ENCODE data around the gene NCK2. TPM values are rescaled to one million over a fixed set of nuclear protein-coding genes. Genes with fewer than 3 reads are reported as not detected.

The NCK2 gene
- total and polyA plus RNA-seq, 4 donors = 19.3 to 54.4 (median 33.9) TPM

- no peak overlapping the region for H3K27ac ChIP-seq (ENCODE audit: low read depth in 1 of 2, low read length in 1 of 2)
- WGBS, 2 donors = 92 to 96% methylated on average over 16 of the region's 16 CpGs
- H3K4me3 ChIP-seq = no peak overlapping the region
Measured at GRCh38 chr2:105854972-105855371, 110.3 kb downstream of the NCK2 start.

DNA sequence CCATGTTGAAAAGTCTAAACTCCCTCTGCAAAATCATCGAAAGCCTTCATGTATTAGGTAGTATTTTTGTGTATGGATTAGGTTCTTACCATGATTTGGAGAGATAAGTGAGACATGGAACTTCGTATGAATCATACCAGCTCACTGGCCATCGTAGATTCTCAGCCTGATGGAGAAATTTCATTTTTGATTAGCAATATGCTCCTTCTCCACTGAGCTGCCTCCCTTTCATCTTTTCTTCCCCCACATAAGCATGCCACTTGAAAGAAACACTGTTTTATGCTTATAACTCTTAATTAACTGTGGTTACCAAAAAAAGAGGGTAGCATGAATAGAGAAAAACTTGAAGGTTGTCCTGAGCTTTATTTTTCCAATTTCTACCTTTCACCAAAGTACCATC is 111.9 kb downstream of the NCK2 start:
- Histone ChIP-seq H3K9me3 (ENCODE audit: control insufficient read depth in 4 of 4, insufficient read depth in 3 of 4, low read length in 3 of 4) (no peaks in the 10 kb centered on the region), H3K4me3 (no peak overlapping the region), H3K4me1 (ENCODE audit: control insufficient read depth in 5 of 5, insufficient read depth in 5 of 5, low read length in 5 of 5) (peaks cover 0 to 5% (median 0%) of the 10 kb centered on the region in 5 donors), H3K9ac (ENCODE audit: insufficient read depth in 1 of 2, low read length in 2 of 2) (no peak overlapping the region), H3K27ac (ENCODE audit: low read depth in 1 of 2, low read length in 1 of 2) (no peak overlapping the region), H3K27me3 (ENCODE audit: control insufficient read depth in 3 of 3, insufficient read depth in 3 of 3, low read length in 2 of 3) (no peaks in the 10 kb centered on the region), H3K36me3 (ENCODE audit: control insufficient read depth in 4 of 4, insufficient read depth in 4 of 4, low read length in 4 of 4) (peaks cover 0 to 10% (median 3%) of the 10 kb centered on the region in 4 donors)
- 82 to 96% methylated on average over 3 of the region's 3 CpGs for WGBS, 2 donors
- DNase-seq (no peak), ATAC-seq (ENCODE audit: insufficient read depth, low FRiP score) (no peak)
- TF ChIP-seq CTCF (IDR thresholded peaks at IDR 0.05; ENCODE audit: control extremely low read depth, extremely low read depth) = no peak

More at GRCh38 chr2:105854972-105855371, 110.3 kb downstream of the NCK2 start:
- Histone ChIP-seq H3K27me3 (ENCODE audit: control insufficient read depth in 3 of 3, insufficient read depth in 3 of 3, low read length in 2 of 3) (no peaks in the 10 kb centered on the region), H3K9ac (ENCODE audit: insufficient read depth in 1 of 2, low read length in 2 of 2) (no peak overlapping the region), H3K36me3 (ENCODE audit: control insufficient read depth in 4 of 4, insufficient read depth in 4 of 4, low read length in 4 of 4) (peaks cover 0 to 10% (median 3%) of the 10 kb centered on the region in 4 donors), H3K9me3 (ENCODE audit: control insufficient read depth in 4 of 4, insufficient read depth in 3 of 4, low read length in 3 of 4) (no peaks in the 10 kb centered on the region), H3K4me1 (ENCODE audit: control insufficient read depth in 5 of 5, insufficient read depth in 5 of 5, low read length in 5 of 5) (peaks cover 0 to 5% (median 0%) of the 10 kb centered on the region in 5 donors)
- ATAC-seq (ENCODE audit: insufficient read depth, low FRiP score) (no peak), DNase-seq (no peak)
- TF ChIP-seq CTCF (IDR thresholded peaks at IDR 0.05; ENCODE audit: control extremely low read depth, extremely low read depth) = no peak

DNA sequence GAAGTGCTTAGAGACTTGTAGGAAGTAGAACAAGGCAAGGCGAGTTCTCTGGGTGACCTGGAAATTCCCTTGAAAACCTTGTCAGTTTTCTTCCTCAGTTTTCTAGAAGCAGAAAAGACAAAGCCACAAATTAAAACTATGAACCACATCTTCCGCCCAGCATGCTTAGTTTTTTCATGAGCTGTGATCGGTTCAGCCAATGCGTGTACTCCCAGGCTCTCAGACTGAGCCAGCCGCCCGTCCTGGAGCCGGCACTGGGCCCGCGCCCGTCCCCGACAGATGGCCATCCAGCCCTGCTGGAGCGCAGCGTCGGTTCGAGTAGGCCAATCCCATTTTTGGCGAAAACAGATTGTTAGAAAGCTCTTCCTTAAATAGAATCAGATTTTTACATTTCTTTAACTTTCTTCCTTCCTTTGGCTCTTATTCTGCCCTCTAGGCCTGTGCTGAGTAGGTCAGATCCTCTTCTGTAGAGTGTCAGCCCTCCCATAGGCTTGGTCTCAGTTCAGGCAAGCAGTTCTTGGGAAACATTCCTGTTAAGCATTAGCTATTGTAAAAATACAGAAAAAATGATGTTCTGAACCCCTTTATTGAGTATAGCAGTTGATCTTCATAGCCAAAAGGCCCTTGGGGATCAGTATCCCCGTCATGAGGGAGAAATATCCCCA is 112.5 kb downstream of the NCK2 start:
- Histone ChIP-seq H3K27ac (ENCODE audit: low read depth in 1 of 2, low read length in 1 of 2) (no peak overlapping the region), H3K4me1 (ENCODE audit: control insufficient read depth in 5 of 5, insufficient read depth in 5 of 5, low read length in 5 of 5) (peaks cover 0 to 1% (median 0%) of the 10 kb centered on the region in 5 donors), H3K4me3 (no peak overlapping the region), H3K27me3 (ENCODE audit: control insufficient read depth in 3 of 3, insufficient read depth in 3 of 3, low read length in 2 of 3) (no peaks in the 10 kb centered on the region), H3K36me3 (ENCODE audit: control insufficient read depth in 4 of 4, insufficient read depth in 4 of 4, low read length in 4 of 4) (peaks cover 0 to 10% (median 3%) of the 10 kb centered on the region in 4 donors), H3K9me3 (ENCODE audit: control insufficient read depth in 4 of 4, insufficient read depth in 3 of 4, low read length in 3 of 4) (no peaks in the 10 kb centered on the region), H3K9ac (ENCODE audit: insufficient read depth in 1 of 2, low read length in 2 of 2) (no peak overlapping the region)
- 91 to 95% methylated on average over 17 of the region's 17 CpGs for WGBS, 2 donors
- no peak for DNase-seq
- no peak for ATAC-seq (ENCODE audit: insufficient read depth, low FRiP score)
- TF ChIP-seq CTCF (IDR thresholded peaks at IDR 0.05; ENCODE audit: control extremely low read depth, extremely low read depth) = no peak
